ENCODE results near the gene EPDR1. TPM values are rescaled to one million over a fixed set of nuclear protein-coding genes. Genes with fewer than 3 reads are reported as not detected.

Gene EPDR1
- total RNA-seq, 1 experiment from 2014 or later: 5.3 TPM

GRCh38 chr7:37964196-37964595, 43.8 kb downstream of the EPDR1 start:
- H3T11ph ChIP-seq (ENCODE audit: low read length): no peak overlapping the region

More at GRCh38 chr7:37964196-37964595, 43.8 kb downstream of the EPDR1 start:
- H4K5ac ChIP-seq (ENCODE audit: insufficient read length, low read depth, low read length): no peak overlapping the region
- no peak overlapping the region for H2AK5ac ChIP-seq (ENCODE audit: insufficient read length, low read length)
- Mint-ChIP-seq H3K9me3 (no peaks in the 10 kb centered on the region), H3K27me3 (ENCODE audit: low read depth) (peaks cover 2% of the 10 kb centered on the region; the same call in 1 of the 2 replicates), H3K36me3 (ENCODE audit: insufficient read depth in 1 of 3, low read depth in 3 of 3) (no peaks in the 10 kb centered on the region), H3K4me1 (no peaks in the 10 kb centered on the region), H3K4me3 (no peak overlapping the region), H3K27ac (no peak overlapping the region)
- no peak overlapping the region for H3K9ac ChIP-seq (ENCODE audit: extremely low read depth, insufficient read length, low read length)
- H3K79me1 ChIP-seq (ENCODE audit: insufficient read depth, low read depth, low read length, poor library complexity, severe bottlenecking): no peaks in the 10 kb centered on the region
- H3K14ac ChIP-seq (ENCODE audit: insufficient read depth, low read length): no peak overlapping the region
- H3K4ac ChIP-seq (ENCODE audit: low read depth, low read length): no peak overlapping the region
- TF ChIP-seq CTCF (conservative IDR thresholded peaks at IDR 0.05): no peak
- no peak overlapping the region for H3K4me2 ChIP-seq (ENCODE audit: insufficient read depth, insufficient read length, low read length)
- no peak overlapping the region for H2BK120ac ChIP-seq (ENCODE audit: low read depth, low read length, poor library complexity, severe bottlenecking)
- H3K18ac ChIP-seq (ENCODE audit: insufficient read length, low read depth, low read length): no peak overlapping the region
- no peaks in the 10 kb centered on the region for H3K9me3 ChIP-seq (ENCODE audit: control insufficient read depth, low read depth, low read length)
- no peak overlapping the region for H2BK5ac ChIP-seq (ENCODE audit: insufficient read length, low read length)
- no peaks in the 10 kb centered on the region for H3K4me1 ChIP-seq (ENCODE audit: insufficient read depth, low read length)
- H3K79me2 ChIP-seq (ENCODE audit: insufficient read depth, low read length): no peaks in the 10 kb centered on the region
- no peak overlapping the region for H3K27ac ChIP-seq (ENCODE audit: insufficient read length, low read depth, low read length)
- no peak overlapping the region for H4K8ac ChIP-seq (replicated peaks; ENCODE audit: insufficient read length, low read depth, low read length)
- no peaks in the 10 kb centered on the region for H4K20me1 ChIP-seq (ENCODE audit: control insufficient read depth, insufficient read depth, insufficient read length)
- no peak overlapping the region for H2BK20ac ChIP-seq (ENCODE audit: low read depth, low read length, poor library complexity, severe bottlenecking)
- DNase-seq: no peak
- H3K56ac ChIP-seq (ENCODE audit: insufficient read length, low read depth, low read length): no peak overlapping the region
- no peak overlapping the region for H2BK15ac ChIP-seq (ENCODE audit: low read depth, low read length)
- no peak overlapping the region for H2BK12ac ChIP-seq (ENCODE audit: insufficient read length, low read depth, low read length)
- WGBS (ENCODE audit: extremely low coverage, insufficient read length, low lambda C conversion rate): no CpG with 5 or more reads among the region's 5 CpGs
- H3K23ac ChIP-seq (ENCODE audit: insufficient read length, low read depth, low read length): no peak overlapping the region
- H3K27me3 ChIP-seq (ENCODE audit: insufficient read depth, low read length): no peaks in the 10 kb centered on the region
- H3K23me2 ChIP-seq (ENCODE audit: insufficient read length, low read depth, low read length, poor library complexity, severe bottlenecking): no peaks in the 10 kb centered on the region
- no peak overlapping the region for H4K91ac ChIP-seq (ENCODE audit: insufficient read length, low read depth, low read length)
- H2AFZ ChIP-seq (ENCODE audit: low read length): no peak overlapping the region

All from H9 (cell line).